WTC11 (cell line): ENCODE data around the gene RELT. TPM values are rescaled to one million over a fixed set of nuclear protein-coding genes. Genes with fewer than 3 reads are reported as not detected.

ENCODE experiments used
- ATAC-seq: fragments of 200-7000 bp; cut with Tn5 transposase; 2 replicates; pipeline ENCODE4 v1.10.0; 2021; ENCODE audit warnings: mild to moderate bottlenecking, moderate library complexity
- CTCF ChIA-PET: fragments of 300-600 bp; sonication (Branson Sonifier 250); formaldehyde crosslinking; loops from one replicate; lab custom pipeline; 2021; ENCODE audit warnings: antibody characterized with exemption; lab: Charles Lee
- POLR2A ChIA-PET: fragments of 350-600 bp; sonication (Branson Sonifier 250); formaldehyde crosslinking; loops from one replicate; lab custom pipeline; 2021; ENCODE audit warnings: antibody characterized with exemption; lab: Charles Lee
- DNase-seq: peaks from one replicate; pipeline ENCODE4 v3.0.0; 2021; ENCODE audit warnings: low spot score
- H3K27ac Mint-ChIP-seq: 2 replicates; pipeline ENCODE4 v1.8.0; 2021; ENCODE audit warnings: mixed read lengths
- H3K27me3 Mint-ChIP-seq: 2 replicates; pipeline ENCODE4 v1.8.0; 2021; ENCODE audit warnings: low read depth, mild to moderate bottlenecking, moderate library complexity, mixed read lengths
- H3K36me3 Mint-ChIP-seq: 2 replicates; pipeline ENCODE4 v1.8.0; 2021; ENCODE audit warnings: mixed read lengths
- H3K4me1 Mint-ChIP-seq: 2 replicates; pipeline ENCODE4 v1.8.0; 2022; ENCODE audit warnings: mixed read lengths
- H3K4me3 Mint-ChIP-seq: 2 replicates; pipeline ENCODE4 v1.8.0; 2021; ENCODE audit warnings: mild to moderate bottlenecking, moderate library complexity, mixed read lengths
- H3K9me3 Mint-ChIP-seq: 2 replicates; pipeline ENCODE4 v1.8.0; 2021; ENCODE audit warnings: mixed read lengths
- CREB1 ChIP-seq: sonication (generic); formaldehyde crosslinking; IDR thresholded peaks from 2 replicates; pipeline ENCODE4 v1.8.0; 2023; ENCODE audit warnings: mild to moderate bottlenecking, missing genetic modification reagents
- ESRRA ChIP-seq: sonication (generic); formaldehyde crosslinking; IDR thresholded peaks from 2 replicates; pipeline ENCODE4 v1.8.1; 2022; ENCODE audit warnings: mild to moderate bottlenecking, missing genetic modification reagents, borderline replicate concordance
- FOXP1 ChIP-seq: sonication (generic); formaldehyde crosslinking; IDR thresholded peaks from 2 replicates; pipeline ENCODE4 v1.8.0; 2022; ENCODE audit warnings: missing genetic modification reagents, mild to moderate bottlenecking, moderate library complexity, borderline replicate concordance
- JAZF1 ChIP-seq: fragments of 250-450 bp; sonication (Bioruptor Pico); IDR thresholded peaks from 2 replicates; pipeline ENCODE4 v1.9.0; 2021; ENCODE audit warnings: moderate library complexity, mild to moderate bottlenecking, inconsistent platforms
- NFE2L1 ChIP-seq: sonication (generic); formaldehyde crosslinking; IDR thresholded peaks from 2 replicates; pipeline ENCODE4 v1.8.1; 2023; ENCODE audit warnings: missing genetic modification reagents
- NFYB ChIP-seq: sonication (generic); formaldehyde crosslinking; conservative IDR thresholded peaks from 2 replicates; pipeline ENCODE4 v1.8.0; 2022; ENCODE audit warnings: low read depth, missing genetic modification reagents
- NR3C1 ChIP-seq: sonication (generic); formaldehyde crosslinking; conservative IDR thresholded peaks from 2 replicates; pipeline ENCODE4 v1.8.1; 2023; ENCODE audit warnings: low read depth, mild to moderate bottlenecking, missing genetic modification reagents
- PRRX2 ChIP-seq: fragments of 250-450 bp; sonication (Bioruptor Pico); IDR thresholded peaks from 2 replicates; pipeline ENCODE4 v1.8.0; 2021; ENCODE audit warnings: mild to moderate bottlenecking
- RELA ChIP-seq: sonication (generic); formaldehyde crosslinking; IDR thresholded peaks from 2 replicates; pipeline ENCODE4 v1.8.1; 2022; ENCODE audit warnings: missing genetic modification reagents, mild to moderate bottlenecking, borderline replicate concordance
- SP1 ChIP-seq: sonication (generic); formaldehyde crosslinking; conservative IDR thresholded peaks from 2 replicates; pipeline ENCODE4 v1.8.1; 2022; ENCODE audit warnings: missing genetic modification reagents
- ZNF219 ChIP-seq: sonication (generic); formaldehyde crosslinking; IDR thresholded peaks from 2 replicates; pipeline ENCODE4 v1.8.0; 2023; ENCODE audit warnings: missing genetic modification reagents, mild to moderate bottlenecking, borderline replicate concordance
- ZNF416 ChIP-seq: fragments of 250-450 bp; sonication (Bioruptor Pico); IDR thresholded peaks from 2 replicates; pipeline ENCODE4 v1.9.0; 2021; ENCODE audit warnings: mild to moderate bottlenecking, inconsistent platforms
- total RNA-seq: library from RNA; stranded (reverse); gene quantifications from 3 replicates; pipeline ENCODE4 v1.2.3, GENCODE V29; 2021
- TF ChIP-seq, protein P1 (sequence below): sonication (generic); formaldehyde crosslinking; IDR thresholded peaks from 2 replicates; pipeline ENCODE4 v1.8.1; 2022; ENCODE audit warnings: mild to moderate bottlenecking, moderate library complexity, missing genetic modification reagents
- TF ChIP-seq, protein P2 (sequence below): fragments of 250-450 bp; sonication (Bioruptor Pico); conservative IDR thresholded peaks from 2 replicates; pipeline ENCODE4 v1.9.0; 2021; ENCODE audit warnings: mild to moderate bottlenecking
- TF ChIP-seq, protein P3 (sequence below): fragments of 250-450 bp; sonication (Bioruptor Pico); IDR thresholded peaks from 2 replicates; pipeline ENCODE4 v2.1.2; 2022; ENCODE audit warnings: mild to moderate bottlenecking, moderate library complexity
- TF ChIP-seq, protein P4 (sequence below): fragments of 200-600 bp; IDR thresholded peaks from 2 replicates; pipeline ENCODE4 v1.8.0; 2022; ENCODE audit warnings: antibody characterized with exemption
- TF ChIP-seq, protein P5 (sequence below): sonication (generic); formaldehyde crosslinking; IDR thresholded peaks from 2 replicates; pipeline ENCODE4 v1.8.0; 2022; ENCODE audit warnings: mild to moderate bottlenecking, missing genetic modification reagents
- TF ChIP-seq, protein P6 (sequence below): sonication (generic); formaldehyde crosslinking; IDR thresholded peaks from 2 replicates; pipeline ENCODE4 v1.8.1; 2022; ENCODE audit warnings: low read depth, mild to moderate bottlenecking, moderate library complexity, missing genetic modification reagents, borderline replicate concordance
- TF ChIP-seq, protein P7 (sequence below): sonication (generic); formaldehyde crosslinking; IDR thresholded peaks from 2 replicates; pipeline ENCODE4 v1.8.1; 2023; ENCODE audit warnings: mild to moderate bottlenecking, moderate library complexity, missing genetic modification reagents

RELT gene
- total RNA-seq, 1 experiment from 2014 or later = 6.7 TPM

DNA sequence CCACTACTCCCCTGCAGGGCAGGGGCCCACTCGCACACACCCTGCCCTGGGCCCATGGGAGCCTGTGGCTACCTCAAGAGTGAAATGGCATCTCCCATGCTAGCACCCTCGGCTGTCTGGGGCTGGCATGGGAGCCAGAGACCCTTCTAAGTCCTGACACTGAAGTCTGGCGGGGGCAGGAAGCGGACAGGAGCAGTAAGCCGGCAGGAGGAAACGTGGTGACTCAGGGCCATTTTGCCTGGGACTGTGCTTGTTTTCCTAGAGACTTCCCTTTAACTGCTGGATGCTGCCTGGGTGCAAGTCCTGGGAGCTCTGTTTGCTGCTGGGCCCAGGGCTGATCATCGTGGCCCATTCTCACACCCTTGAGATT lies 16.8 kb downstream of the RELT start (continued):
- TF ChIP-seq, protein P1, sequence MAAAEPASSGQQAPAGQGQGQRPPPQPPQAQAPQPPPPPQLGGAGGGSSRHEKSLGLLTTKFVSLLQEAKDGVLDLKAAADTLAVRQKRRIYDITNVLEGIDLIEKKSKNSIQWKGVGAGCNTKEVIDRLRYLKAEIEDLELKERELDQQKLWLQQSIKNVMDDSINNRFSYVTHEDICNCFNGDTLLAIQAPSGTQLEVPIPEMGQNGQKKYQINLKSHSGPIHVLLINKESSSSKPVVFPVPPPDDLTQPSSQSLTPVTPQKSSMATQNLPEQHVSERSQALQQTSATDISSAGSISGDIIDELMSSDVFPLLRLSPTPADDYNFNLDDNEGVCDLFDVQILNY (CRISPR knock-in tag) = no peak
- TF ChIP-seq RELA (CRISPR knock-in tag) (no peak), NFYB (CRISPR knock-in tag) (no peak), ESRRA (CRISPR knock-in tag) (no peak)
- TF ChIP-seq, protein P2, sequence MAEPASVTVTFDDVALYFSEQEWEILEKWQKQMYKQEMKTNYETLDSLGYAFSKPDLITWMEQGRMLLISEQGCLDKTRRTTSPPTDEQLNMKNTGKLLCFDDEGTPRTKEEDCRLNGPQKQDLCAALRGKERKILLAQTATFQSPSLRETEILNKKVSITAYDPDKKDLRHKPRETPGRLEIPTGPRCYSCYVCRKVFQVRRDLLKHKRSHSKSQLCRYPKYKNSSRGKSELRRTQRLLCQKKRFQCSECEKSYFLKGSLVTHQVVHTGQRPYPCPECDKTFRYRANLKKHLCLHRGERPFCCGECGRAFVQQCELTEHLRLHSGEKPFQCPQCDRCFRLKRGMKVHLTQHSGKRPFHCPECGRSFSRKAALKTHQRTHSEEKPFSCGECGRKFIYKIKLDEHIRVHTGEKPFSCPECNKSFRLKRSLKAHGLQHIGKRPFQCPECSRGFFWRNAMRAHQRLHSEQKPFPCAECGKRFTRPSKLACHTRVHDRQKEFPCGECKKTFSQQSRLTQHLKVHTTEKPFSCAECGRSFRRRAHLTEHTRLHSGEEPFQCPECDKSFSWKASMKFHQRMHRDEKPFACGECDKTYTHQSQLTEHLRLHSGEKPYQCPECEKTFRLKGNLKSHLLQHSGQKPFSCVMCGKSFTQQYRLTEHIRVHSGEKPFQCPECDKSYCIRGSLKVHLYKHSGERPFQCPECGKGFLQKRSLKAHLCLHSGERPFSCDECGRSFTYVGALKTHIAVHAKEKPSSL (CRISPR knock-in tag) = no peak
- TF ChIP-seq, all 79 proteins: peak for 0

DNA sequence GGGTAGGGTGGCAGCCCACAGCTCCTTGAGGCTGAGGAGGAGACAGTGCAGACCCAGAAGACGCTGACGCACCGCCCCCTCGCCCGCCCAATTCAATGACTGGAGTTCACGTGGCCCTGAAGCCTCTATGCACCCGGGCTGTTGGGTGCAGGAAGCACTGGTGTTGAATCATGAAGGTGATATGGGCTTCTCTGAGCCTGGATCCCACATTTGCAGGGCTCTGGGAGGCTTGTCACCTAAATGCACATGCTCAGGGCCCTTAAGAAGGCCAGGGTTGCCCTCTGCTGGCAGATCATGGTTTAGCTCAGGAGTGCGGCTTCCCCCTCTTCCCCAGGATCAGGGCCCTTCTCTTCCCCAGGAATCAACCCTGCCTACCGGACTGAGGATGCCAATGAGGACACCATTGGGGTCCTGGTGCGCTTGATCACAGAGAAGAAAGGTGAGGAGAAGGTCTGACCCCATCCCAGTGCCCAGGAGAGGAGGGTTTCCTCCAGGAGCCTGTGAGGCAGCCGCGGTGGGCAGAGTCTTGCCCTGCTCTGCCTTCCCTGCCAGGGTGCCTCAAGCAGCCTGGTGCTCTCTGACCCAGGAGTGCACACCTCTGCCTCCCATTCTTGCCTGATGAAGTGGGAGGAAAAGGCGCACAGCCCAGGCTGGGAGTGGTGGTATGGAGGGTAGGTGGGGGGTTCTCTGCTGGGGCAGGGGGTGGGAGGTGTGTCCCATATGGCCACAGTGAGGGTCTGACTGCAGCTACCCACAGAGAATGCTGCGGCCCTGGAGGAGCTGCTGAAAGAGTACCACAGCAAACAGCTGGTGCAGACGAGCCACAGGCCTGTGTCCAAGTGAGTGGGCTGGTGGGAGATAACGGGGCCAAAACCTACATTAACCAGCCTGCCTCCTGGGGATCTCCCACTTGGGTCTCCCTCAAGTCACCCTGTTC lies 17.5 kb downstream of the RELT start:
- CTCF ChIA-PET = interaction anchor here (0.6 to 3.5 kb wide), 44 partner anchors 9 to 267 kb away, joined by 3 to 87 read pairs (median 4); partner anchors contain the start of genes ARHGEF17, PLEKHB1 and RELT
- peak; percentile 87 for DNase-seq
- TF ChIP-seq, protein P3, sequence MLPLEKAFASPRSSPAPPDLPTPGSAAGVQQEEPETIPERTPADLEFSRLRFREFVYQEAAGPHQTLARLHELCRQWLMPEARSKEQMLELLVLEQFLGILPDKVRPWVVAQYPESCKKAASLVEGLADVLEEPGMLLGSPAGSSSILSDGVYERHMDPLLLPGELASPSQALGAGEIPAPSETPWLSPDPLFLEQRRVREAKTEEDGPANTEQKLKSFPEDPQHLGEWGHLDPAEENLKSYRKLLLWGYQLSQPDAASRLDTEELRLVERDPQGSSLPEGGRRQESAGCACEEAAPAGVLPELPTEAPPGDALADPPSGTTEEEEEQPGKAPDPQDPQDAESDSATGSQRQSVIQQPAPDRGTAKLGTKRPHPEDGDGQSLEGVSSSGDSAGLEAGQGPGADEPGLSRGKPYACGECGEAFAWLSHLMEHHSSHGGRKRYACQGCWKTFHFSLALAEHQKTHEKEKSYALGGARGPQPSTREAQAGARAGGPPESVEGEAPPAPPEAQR (CRISPR knock-in tag) = no peak
- TF ChIP-seq, protein P4, sequence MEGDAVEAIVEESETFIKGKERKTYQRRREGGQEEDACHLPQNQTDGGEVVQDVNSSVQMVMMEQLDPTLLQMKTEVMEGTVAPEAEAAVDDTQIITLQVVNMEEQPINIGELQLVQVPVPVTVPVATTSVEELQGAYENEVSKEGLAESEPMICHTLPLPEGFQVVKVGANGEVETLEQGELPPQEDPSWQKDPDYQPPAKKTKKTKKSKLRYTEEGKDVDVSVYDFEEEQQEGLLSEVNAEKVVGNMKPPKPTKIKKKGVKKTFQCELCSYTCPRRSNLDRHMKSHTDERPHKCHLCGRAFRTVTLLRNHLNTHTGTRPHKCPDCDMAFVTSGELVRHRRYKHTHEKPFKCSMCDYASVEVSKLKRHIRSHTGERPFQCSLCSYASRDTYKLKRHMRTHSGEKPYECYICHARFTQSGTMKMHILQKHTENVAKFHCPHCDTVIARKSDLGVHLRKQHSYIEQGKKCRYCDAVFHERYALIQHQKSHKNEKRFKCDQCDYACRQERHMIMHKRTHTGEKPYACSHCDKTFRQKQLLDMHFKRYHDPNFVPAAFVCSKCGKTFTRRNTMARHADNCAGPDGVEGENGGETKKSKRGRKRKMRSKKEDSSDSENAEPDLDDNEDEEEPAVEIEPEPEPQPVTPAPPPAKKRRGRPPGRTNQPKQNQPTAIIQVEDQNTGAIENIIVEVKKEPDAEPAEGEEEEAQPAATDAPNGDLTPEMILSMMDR = peak; percentile 68
- TF ChIP-seq ESRRA (CRISPR knock-in tag) = no peak
- TF ChIP-seq, protein P5, sequence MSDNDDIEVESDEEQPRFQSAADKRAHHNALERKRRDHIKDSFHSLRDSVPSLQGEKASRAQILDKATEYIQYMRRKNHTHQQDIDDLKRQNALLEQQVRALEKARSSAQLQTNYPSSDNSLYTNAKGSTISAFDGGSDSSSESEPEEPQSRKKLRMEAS = peak; percentile 67

DNA sequence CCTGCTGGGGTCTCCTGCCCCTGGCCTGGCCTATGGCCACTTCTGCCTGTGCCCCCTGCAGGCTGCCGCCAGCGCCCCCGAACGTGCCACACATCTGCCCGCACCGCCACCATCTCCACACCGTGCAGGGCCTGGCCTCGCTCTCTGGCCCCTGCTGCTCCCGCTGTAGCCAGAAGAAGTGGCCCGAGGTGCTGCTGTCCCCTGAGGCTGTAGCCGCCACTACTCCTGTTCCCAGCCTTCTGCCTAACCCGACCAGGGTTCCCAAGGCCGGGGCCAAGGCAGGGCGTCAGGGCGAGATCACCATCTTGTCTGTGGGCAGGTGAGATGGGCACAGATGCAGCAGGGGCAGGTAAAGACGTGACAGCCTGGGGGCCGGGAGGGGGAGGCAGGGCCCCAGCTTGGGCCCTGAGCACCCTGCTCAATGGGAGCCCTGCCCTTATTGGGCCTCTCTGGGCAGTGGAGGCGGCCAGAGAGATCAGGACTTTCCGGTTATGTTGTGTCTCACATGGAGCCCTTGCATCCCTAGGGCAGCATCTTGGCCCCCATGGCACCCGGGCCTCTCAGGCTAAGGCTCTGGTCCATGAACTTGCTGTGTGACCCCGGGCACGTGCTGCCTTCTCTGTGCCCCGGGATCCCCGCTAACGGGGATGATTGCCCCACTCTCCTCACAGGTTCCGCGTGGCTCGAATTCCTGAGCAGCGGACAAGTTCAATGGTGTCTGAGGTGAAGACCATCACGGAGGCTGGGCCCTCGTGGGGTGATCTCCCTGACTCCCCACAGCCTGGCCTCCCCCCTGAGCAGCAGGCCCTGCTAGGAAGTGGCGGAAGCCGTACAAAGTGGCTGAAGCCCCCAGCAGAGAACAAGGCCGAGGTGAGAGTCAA lies 18.5 kb downstream of the RELT start:
- Mint-ChIP-seq H3K9me3 (no peaks in the 10 kb centered on the region), H3K4me3 (no peak overlapping the region), H3K4me1 (no peaks in the 10 kb centered on the region), H3K27me3 (no peaks in the 10 kb centered on the region), H3K27ac (no peak overlapping the region), H3K36me3 (no peaks in the 10 kb centered on the region)
- POLR2A ChIA-PET = no interaction called here
- CTCF ChIA-PET = interaction anchor here (1.3 to 3.5 kb wide), 12 partner anchors 11 to 266 kb away, joined by 3 to 87 read pairs (median 26); partner anchors contain the start of genes ARHGEF17 and RELT
- no peak for ATAC-seq
- DNase-seq = no peak
- TF ChIP-seq ZNF416 (CRISPR knock-in tag) (no peak), FOXP1 (CRISPR knock-in tag) (no peak), SP1 (CRISPR knock-in tag) (no peak), CREB1 (no peak), NFE2L1 (CRISPR knock-in tag) (no peak), NR3C1 (CRISPR knock-in tag) (no peak), ESRRA (CRISPR knock-in tag) (no peak), ZNF219 (CRISPR knock-in tag) (no peak), JAZF1 (CRISPR knock-in tag) (no peak), PRRX2 (no peak), RELA (CRISPR knock-in tag) (no peak)
- TF ChIP-seq, protein P6, sequence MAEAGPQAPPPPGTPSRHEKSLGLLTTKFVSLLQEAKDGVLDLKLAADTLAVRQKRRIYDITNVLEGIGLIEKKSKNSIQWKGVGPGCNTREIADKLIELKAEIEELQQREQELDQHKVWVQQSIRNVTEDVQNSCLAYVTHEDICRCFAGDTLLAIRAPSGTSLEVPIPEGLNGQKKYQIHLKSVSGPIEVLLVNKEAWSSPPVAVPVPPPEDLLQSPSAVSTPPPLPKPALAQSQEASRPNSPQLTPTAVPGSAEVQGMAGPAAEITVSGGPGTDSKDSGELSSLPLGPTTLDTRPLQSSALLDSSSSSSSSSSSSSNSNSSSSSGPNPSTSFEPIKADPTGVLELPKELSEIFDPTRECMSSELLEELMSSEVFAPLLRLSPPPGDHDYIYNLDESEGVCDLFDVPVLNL (CRISPR knock-in tag) = no peak
- TF ChIP-seq, protein P7, sequence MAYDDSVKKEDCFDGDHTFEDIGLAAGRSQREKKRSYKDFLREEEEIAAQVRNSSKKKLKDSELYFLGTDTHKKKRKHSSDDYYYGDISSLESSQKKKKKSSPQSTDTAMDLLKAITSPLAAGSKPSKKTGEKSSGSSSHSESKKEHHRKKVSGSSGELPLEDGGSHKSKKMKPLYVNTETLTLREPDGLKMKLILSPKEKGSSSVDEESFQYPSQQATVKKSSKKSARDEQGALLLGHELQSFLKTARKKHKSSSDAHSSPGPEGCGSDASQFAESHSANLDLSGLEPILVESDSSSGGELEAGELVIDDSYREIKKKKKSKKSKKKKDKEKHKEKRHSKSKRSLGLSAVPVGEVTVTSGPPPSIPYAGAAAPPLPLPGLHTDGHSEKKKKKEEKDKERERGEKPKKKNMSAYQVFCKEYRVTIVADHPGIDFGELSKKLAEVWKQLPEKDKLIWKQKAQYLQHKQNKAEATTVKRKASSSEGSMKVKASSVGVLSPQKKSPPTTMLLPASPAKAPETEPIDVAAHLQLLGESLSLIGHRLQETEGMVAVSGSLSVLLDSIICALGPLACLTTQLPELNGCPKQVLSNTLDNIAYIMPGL (CRISPR knock-in tag) = no peak
- TF ChIP-seq, protein P5 = no peak

More for the DNA sequence above, 17.5 kb downstream of the RELT start:
- ATAC-seq = peak; percentile 84
- Mint-ChIP-seq H3K4me3 (no peak overlapping the region), H3K4me1 (no peaks in the 10 kb centered on the region), H3K36me3 (no peaks in the 10 kb centered on the region), H3K27ac (no peak overlapping the region), H3K27me3 (no peaks in the 10 kb centered on the region), H3K9me3 (no peaks in the 10 kb centered on the region)
- POLR2A ChIA-PET = no interaction called here
